Fibroblast of pulmonary artery (primary cell): ENCODE data around the gene OR5AU1.

Experiments used
- DNase-seq: peaks from one replicate; pipeline ENCODE4 v3.0.0-alpha.2; 2010; ENCODE audit warnings: low read depth
- H3K4me3 ChIP-seq: replicated peaks from 2 replicates; pipeline ENCODE4 v1.5.1; 2011; ENCODE audit warnings: low read depth, mild to moderate bottlenecking, control low read depth, low read length, moderate library complexity
- TF ChIP-seq, protein P1 (sequence below): IDR thresholded peaks from 2 replicates; pipeline ENCODE4 v1.5.1; 2011; ENCODE audit warnings: mild to moderate bottlenecking, control low read depth, low read length, inconsistent platforms; ENCODE audit errors: missing control alignments

Gene OR5AU1

GRCh38 chr14:21155963-21156362 is at the start of gene OR5AU1:
TSS of gene OR5AU1 (minus strand) at chr14:21156063. CDS start at chr14:21155872, 191 bp downstream.
- TF ChIP-seq, protein P1, sequence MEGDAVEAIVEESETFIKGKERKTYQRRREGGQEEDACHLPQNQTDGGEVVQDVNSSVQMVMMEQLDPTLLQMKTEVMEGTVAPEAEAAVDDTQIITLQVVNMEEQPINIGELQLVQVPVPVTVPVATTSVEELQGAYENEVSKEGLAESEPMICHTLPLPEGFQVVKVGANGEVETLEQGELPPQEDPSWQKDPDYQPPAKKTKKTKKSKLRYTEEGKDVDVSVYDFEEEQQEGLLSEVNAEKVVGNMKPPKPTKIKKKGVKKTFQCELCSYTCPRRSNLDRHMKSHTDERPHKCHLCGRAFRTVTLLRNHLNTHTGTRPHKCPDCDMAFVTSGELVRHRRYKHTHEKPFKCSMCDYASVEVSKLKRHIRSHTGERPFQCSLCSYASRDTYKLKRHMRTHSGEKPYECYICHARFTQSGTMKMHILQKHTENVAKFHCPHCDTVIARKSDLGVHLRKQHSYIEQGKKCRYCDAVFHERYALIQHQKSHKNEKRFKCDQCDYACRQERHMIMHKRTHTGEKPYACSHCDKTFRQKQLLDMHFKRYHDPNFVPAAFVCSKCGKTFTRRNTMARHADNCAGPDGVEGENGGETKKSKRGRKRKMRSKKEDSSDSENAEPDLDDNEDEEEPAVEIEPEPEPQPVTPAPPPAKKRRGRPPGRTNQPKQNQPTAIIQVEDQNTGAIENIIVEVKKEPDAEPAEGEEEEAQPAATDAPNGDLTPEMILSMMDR = no peak

DNA sequence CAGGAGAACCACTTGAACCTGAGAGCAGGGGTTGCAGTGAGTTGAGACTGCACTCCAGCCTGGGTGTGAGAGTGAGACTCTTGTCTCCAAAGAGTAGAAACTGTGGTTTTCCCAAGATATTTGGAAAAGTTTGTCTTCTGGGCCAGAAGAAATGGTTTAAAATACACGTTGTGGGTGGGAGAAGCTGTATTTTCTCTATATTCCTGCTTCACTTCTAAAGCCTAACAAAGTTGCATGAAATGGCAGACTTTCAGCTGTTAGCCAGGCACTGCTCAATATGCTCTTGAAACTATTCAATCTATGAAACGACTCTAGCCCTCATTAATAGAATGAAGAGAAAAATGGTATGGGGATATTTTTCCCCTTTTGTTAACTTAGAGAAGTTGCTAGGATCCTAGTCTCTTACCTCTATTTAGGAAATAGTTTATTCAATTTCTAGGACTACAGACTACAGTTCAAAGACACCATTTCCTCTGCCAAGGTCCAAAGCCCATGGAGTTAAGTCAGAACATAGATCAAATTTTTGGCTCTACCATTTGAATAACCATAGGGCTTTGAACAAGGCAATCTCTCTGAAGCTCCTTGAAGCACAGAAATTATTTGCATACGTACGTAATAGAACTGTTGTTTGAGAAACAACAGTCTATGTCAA is 49.3 kb upstream of the OR5AU1 start:
- TF ChIP-seq, protein P1 = no peak
- no peak for DNase-seq
- no peak overlapping the region for H3K4me3 ChIP-seq

More at GRCh38 chr14:21155963-21156362, at the start of gene OR5AU1:
- no peak within 1 kb of the TSS for H3K4me3 ChIP-seq
- no peak for DNase-seq

DNA sequence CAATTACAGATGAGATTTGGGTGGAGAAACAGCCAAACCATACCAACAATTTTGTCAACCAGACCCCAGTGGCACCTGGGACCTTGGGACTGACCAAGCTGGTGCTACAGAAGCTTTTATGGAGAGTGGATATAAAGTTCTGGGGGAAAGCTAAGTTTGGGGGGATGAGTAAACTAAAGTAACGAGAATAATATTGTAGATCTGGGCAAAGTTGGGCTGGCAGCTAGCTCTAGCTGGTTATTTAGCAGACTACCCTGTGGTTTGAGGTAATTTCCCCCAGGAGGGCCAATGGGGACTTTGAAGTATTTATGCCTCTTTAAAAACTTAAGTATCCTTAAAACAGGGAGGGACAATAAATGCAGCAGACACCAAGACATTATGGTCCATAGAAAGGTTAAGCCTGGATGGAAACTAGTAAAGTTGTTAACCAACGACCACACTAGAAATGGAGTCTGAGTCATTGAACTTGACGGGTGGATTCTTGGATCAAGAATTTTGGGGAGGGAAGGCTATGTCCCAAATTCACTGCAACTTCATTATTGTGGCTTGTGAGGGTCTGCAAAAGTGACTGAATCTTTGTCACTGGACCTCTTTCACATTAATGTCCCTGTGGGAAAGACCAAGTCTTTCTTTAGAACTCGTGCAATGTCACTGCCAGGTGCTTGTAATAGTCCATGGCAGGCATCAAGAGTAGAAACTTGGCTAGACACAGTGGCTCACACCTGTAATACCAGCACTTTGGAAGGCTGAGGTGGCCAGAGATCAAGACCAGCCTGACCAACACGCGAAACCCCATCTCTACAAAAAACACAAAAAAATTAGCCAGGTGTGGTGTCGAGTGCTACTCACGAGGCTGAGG is 48.5 kb upstream of the OR5AU1 start:
- TF ChIP-seq, protein P1 = no peak
- DNase-seq = no peak
- no peak overlapping the region for H3K4me3 ChIP-seq

DNA sequence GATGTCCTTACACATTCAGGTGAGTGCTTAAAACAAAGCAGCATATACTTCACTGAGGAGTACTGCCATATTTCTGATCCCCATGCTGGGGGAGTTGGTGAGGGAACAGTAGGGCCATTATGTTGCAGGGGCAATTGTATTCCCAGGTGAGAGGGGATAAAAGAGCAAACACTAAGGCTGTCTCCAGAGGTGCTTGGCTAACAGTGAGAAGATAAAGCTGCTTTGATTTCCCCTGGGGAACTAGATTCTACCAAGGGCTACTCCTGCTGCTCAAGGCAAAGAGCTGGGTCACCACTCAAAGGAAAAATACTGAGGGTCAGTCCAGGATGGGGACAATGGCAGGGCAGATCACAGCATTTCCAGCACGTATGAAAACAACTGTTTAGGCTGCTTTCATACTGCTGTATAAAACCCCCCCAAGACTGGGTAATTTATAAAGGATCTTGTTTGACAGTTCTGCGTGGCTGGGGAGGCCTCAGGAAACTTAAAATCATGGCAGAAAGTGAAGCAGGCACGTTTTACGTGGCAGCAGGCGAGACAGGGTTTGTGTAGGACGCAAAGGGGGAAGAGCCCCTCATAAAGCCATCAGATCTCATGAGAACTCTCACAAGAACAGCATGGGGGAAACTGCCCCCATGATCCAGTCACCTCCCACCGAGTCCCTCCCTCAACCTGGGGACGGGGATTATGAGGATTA is 47.8 kb upstream of the OR5AU1 start:
- H3K4me3 ChIP-seq = no peak overlapping the region
- DNase-seq = no peak
- TF ChIP-seq, protein P1 = no peak

DNA sequence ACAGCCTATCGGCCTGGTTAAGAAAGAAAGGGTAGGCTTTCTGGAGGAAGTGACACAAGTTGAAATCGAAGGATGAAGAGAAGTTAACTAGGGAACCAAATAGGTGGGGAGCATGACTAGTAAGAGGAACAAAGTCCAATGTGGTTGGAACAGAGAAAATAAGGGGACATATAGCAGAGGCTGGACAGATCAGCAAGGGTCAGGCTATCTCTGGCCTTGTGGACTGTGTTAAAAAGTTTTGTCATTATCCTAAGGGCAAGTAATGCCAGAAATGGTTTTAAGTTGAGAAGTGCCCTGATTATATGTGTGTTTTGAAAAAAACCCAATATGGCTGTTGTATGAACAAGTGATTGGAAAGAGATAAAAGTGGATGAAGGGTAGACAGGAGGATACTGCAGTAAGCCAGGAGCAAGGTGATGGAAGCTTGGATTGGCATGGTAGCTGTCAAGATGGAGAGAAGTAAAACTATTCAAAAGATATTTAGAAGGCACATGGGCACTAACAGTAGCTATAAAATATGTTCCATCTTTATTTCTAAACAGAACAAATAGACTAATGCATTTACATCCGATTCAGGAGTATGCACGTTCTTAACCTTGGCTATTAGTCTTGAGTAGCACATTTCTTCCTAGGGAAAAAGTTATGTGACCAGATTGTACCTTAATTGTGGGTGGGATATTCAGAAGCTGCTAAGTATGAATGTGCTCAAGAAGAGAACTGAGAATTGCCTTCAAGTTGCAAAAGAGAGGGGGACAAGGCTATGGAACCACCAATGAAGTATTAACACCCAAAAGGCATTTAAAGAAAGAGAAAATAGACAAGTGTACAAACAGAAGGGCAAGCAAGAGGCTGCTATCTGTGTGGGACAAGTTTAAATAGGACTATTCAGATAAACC is 46.8 kb upstream of the OR5AU1 start:
- no peak overlapping the region for H3K4me3 ChIP-seq
- no peak for DNase-seq
- TF ChIP-seq, protein P1 = no peak

- no peak for DNase-seq
- TF ChIP-seq, protein P1 = no peak
These were observed 46.0 kb upstream of the OR5AU1 start for GRCh38 chr14:21201732-21202462.

More at GRCh38 chr14:21201732-21202462, 46.0 kb upstream of the OR5AU1 start:
- H3K4me3 ChIP-seq = no peak overlapping the region
